ENCODE results near the gene STARD7.
"Not testable (repeated sequence)": the region's sequence is repeated elsewhere in the genome, so short reads cannot be mapped to it uniquely, and the experiment has no call there.

Gene STARD7

GRCh38 chr2:96171831-96172230 is 36.8 kb downstream of the STARD7 start:
- FAIRE-seq (no peak), DNase-seq (ENCODE audit: insufficient read length, low spot score) (no peak)
- TF ChIP-seq PAX5 (IDR thresholded peaks at IDR 0.05; ENCODE audit: insufficient read depth, low read length, severe bottlenecking): no peak
- no peak for TF ChIP-seq POLR2A (IDR thresholded peaks at IDR 0.05; ENCODE audit: low read depth, low read length)
- TF ChIP-seq POLR2AphosphoS5 (IDR thresholded peaks at IDR 0.05; ENCODE audit: low read depth, low read length): no peak
- no peak for TF ChIP-seq TAF1 (IDR thresholded peaks at IDR 0.05; ENCODE audit: low read depth, low read length)
- TF ChIP-seq POU2F2 (IDR thresholded peaks at IDR 0.05; ENCODE audit: low read depth, low read length): no peak
- TF ChIP-seq SPI1 (IDR thresholded peaks at IDR 0.05; ENCODE audit: low read depth, low read length): no peak

GRCh38 chr2:96170626-96171025 is 38.0 kb downstream of the STARD7 start:
- TF ChIP-seq SPI1 (IDR thresholded peaks at IDR 0.05; ENCODE audit: low read depth, low read length) (no peak), POU2F2 (IDR thresholded peaks at IDR 0.05; ENCODE audit: low read depth, low read length) (no peak), POLR2AphosphoS5 (IDR thresholded peaks at IDR 0.05; ENCODE audit: low read depth, low read length) (no peak), TAF1 (IDR thresholded peaks at IDR 0.05; ENCODE audit: low read depth, low read length) (no peak), POLR2A (IDR thresholded peaks at IDR 0.05; ENCODE audit: low read depth, low read length) (no peak), PAX5 (IDR thresholded peaks at IDR 0.05; ENCODE audit: insufficient read depth, low read length, severe bottlenecking) (no peak)
- FAIRE-seq: no peak

DNA sequence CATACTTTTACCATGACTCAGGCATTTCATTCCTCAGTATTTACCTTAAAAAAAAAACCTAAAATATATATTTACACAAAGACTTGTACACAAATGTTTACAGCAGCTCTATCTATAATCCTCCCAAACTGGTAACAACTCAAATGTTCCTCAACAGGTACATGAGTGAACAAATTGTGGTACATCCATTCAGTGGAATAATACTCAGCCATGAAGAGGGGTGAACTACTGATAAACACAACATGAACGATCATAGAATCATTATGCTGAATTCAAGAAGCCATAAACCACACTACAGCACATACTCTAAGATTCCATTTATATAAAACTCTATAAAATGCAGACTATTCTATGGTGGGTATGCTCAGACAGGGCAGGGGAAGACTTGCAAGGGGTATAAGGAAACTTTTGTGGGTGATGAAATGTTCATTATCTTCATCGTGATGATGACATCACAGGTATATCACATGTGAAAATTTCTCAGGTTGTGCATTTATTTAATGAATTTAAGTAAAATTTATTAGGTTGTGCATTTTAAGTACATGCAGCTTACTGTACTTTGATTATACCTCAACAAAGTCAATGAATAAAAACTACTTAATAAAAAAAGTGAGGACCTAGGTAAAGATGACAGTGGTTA is 38.6 kb downstream of the STARD7 start:
- DNase-seq (ENCODE audit: insufficient read length, low spot score) (no peak), FAIRE-seq (peak; percentile 5)
- no peak for TF ChIP-seq POLR2AphosphoS5 (IDR thresholded peaks at IDR 0.05; ENCODE audit: low read depth, low read length)
- TF ChIP-seq POU2F2 (IDR thresholded peaks at IDR 0.05; ENCODE audit: low read depth, low read length): no peak
- no peak for TF ChIP-seq POLR2A (IDR thresholded peaks at IDR 0.05; ENCODE audit: low read depth, low read length)
- no peak for TF ChIP-seq TAF1 (IDR thresholded peaks at IDR 0.05; ENCODE audit: low read depth, low read length)
- no peak for TF ChIP-seq SPI1 (IDR thresholded peaks at IDR 0.05; ENCODE audit: low read depth, low read length)
- TF ChIP-seq PAX5 (IDR thresholded peaks at IDR 0.05; ENCODE audit: insufficient read depth, low read length, severe bottlenecking): no peak

More at GRCh38 chr2:96170626-96171025, 38.0 kb downstream of the STARD7 start:
- no peak for DNase-seq (ENCODE audit: insufficient read length, low spot score)

GRCh38 chr2:96167407-96168013 is 41.1 kb downstream of the STARD7 start:
- no peak for TF ChIP-seq PAX5 (IDR thresholded peaks at IDR 0.05; ENCODE audit: insufficient read depth, low read length, severe bottlenecking)
- TF ChIP-seq SPI1 (IDR thresholded peaks at IDR 0.05; ENCODE audit: low read depth, low read length): no peak
- TF ChIP-seq POU2F2 (IDR thresholded peaks at IDR 0.05; ENCODE audit: low read depth, low read length): no peak
- TF ChIP-seq POLR2AphosphoS5 (IDR thresholded peaks at IDR 0.05; ENCODE audit: low read depth, low read length): no peak
- TF ChIP-seq TAF1 (IDR thresholded peaks at IDR 0.05; ENCODE audit: low read depth, low read length): no peak
- TF ChIP-seq POLR2A (IDR thresholded peaks at IDR 0.05; ENCODE audit: low read depth, low read length): no peak
- FAIRE-seq (peak; percentile 85), DNase-seq (ENCODE audit: insufficient read length, low spot score) (no peak)

DNA sequence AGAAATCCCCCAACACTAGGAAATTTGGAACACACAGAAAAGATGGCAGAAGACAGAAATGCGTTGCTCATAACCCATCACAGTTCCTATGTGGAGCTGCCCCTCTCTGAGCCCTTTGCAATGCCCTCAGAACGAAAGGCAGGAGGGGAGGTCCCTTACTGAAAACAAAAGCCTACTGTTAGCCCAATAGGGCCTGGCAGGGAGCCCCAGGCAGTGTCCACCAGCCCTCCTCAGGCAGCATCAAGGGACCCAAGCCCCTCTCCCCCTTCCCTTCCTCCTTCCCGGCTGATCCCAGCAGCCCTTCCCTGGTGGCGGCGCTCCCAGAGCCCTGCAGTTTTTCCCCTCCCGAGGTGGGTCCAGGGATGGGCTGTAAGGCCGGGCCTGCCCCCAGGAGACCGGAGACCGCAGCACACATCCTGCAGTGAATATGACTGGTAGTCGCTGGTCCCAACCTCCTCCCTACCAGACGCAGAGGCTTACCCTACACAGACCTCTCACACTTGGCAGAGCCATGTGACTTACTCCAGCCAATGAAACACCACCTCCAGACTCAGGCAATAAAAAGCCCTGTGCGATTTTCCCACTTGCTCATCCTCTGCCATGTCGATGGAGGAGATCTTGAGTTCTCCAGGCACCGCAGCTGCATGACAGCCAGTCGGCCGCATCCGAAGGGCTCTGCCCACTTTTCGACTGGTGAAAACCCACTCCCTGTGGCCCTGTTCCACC is 44.0 kb downstream of the STARD7 start:
- DNase-seq (ENCODE audit: insufficient read length, low spot score) (no peak), FAIRE-seq (peak; percentile 96)
- TF ChIP-seq POLR2AphosphoS5 (IDR thresholded peaks at IDR 0.05; ENCODE audit: low read depth, low read length) (peak; percentile 66), POLR2A (IDR thresholded peaks at IDR 0.05; ENCODE audit: low read depth, low read length) (peak; percentile 54; the same call in 1 of the 2 replicates), PAX5 (IDR thresholded peaks at IDR 0.05; ENCODE audit: insufficient read depth, low read length, severe bottlenecking) (no peak), TAF1 (IDR thresholded peaks at IDR 0.05; ENCODE audit: low read depth, low read length) (no peak; the same call in 1 of the 2 replicates), POU2F2 (IDR thresholded peaks at IDR 0.05; ENCODE audit: low read depth, low read length) (no peak)

GRCh38 chr2:96163768-96164429 is 44.7 kb downstream of the STARD7 start:
- FAIRE-seq (no peak), DNase-seq (ENCODE audit: insufficient read length, low spot score) (no peak)

GRCh38 chr2:96163415-96163767 is 45.2 kb downstream of the STARD7 start:
- FAIRE-seq (no peak), DNase-seq (ENCODE audit: insufficient read length, low spot score) (no peak)
- TF ChIP-seq TAF1 (IDR thresholded peaks at IDR 0.05; ENCODE audit: low read depth, low read length) (no peak), POLR2AphosphoS5 (IDR thresholded peaks at IDR 0.05; ENCODE audit: low read depth, low read length) (no peak), POLR2A (IDR thresholded peaks at IDR 0.05; ENCODE audit: low read depth, low read length) (no peak), POU2F2 (IDR thresholded peaks at IDR 0.05; ENCODE audit: low read depth, low read length) (no peak), PAX5 (IDR thresholded peaks at IDR 0.05; ENCODE audit: insufficient read depth, low read length, severe bottlenecking) (no peak), SPI1 (IDR thresholded peaks at IDR 0.05; ENCODE audit: low read depth, low read length) (no peak)

More at GRCh38 chr2:96163768-96164429, 44.7 kb downstream of the STARD7 start:
- TF ChIP-seq SPI1 (IDR thresholded peaks at IDR 0.05; ENCODE audit: low read depth, low read length) (peak; percentile 86), POU2F2 (IDR thresholded peaks at IDR 0.05; ENCODE audit: low read depth, low read length) (peak; percentile 65; the same call in 1 of the 2 replicates), POLR2A (IDR thresholded peaks at IDR 0.05; ENCODE audit: low read depth, low read length) (no peak; the same call in none of the 2 replicates), TAF1 (IDR thresholded peaks at IDR 0.05; ENCODE audit: low read depth, low read length) (peak; percentile 69), POLR2AphosphoS5 (IDR thresholded peaks at IDR 0.05; ENCODE audit: low read depth, low read length) (peak; percentile 74), PAX5 (IDR thresholded peaks at IDR 0.05; ENCODE audit: insufficient read depth, low read length, severe bottlenecking) (no peak)

DNA sequence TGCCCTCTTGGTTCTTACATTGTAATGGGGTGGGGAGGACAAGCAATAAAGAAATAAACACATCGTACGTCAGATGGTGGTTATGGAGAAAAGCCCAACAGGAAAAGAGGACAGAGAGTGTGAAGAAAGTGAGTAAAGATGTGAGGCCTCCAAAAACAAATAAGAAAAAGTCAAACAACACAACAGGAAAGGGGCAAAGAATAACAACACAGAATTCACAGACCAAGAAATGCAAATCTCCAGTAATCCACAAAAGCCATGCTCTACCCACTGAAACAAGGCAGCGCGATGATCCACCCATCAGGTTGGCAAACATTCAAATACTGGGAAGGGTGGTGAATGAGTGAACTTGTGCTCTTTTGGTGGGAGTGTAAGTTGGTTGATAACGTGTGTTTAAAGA is 46.7 kb downstream of the STARD7 start:
- no peak for TF ChIP-seq TAF1 (IDR thresholded peaks at IDR 0.05; ENCODE audit: low read depth, low read length)
- TF ChIP-seq POLR2AphosphoS5 (IDR thresholded peaks at IDR 0.05; ENCODE audit: low read depth, low read length): no peak
- TF ChIP-seq POU2F2 (IDR thresholded peaks at IDR 0.05; ENCODE audit: low read depth, low read length): no peak
- TF ChIP-seq PAX5 (IDR thresholded peaks at IDR 0.05; ENCODE audit: insufficient read depth, low read length, severe bottlenecking): no peak
- no peak for TF ChIP-seq SPI1 (IDR thresholded peaks at IDR 0.05; ENCODE audit: low read depth, low read length)
- no peak for TF ChIP-seq POLR2A (IDR thresholded peaks at IDR 0.05; ENCODE audit: low read depth, low read length)
- DNase-seq (ENCODE audit: insufficient read length, low spot score) (no peak), FAIRE-seq (peak; percentile 84)

- DNase-seq (ENCODE audit: insufficient read length, low spot score); FAIRE-seq: not testable (repeated sequence)
Observed at GRCh38 chr2:96160366-96160765, 48.3 kb downstream of the STARD7 start.

All from GM12891 (cell line).